Gastrocnemius medialis (tissue), 4 donors: ENCODE measurements around the gene SYNJ1.

Experiments
- POLR2A ChIP-seq, 2 donors: fragments of 450-650 bp; IDR thresholded peaks; one replicate each; pipeline ENCODE4 v1.6.1; 2017; ENCODE audit warnings: antibody characterized with exemption in 2 of 2, mild to moderate bottlenecking in 2 of 2, moderate library complexity in 2 of 2
- TF ChIP-seq, protein P1 (sequence below), 5 experiments: fragments of 450-650 bp in 3 of 5; fragments of 200-600 bp in 2 of 5; sonication (generic) in 2 of 5; IDR thresholded peaks in 4 of 5; conservative IDR thresholded peaks in 1 of 5; 1 replicate in 4 of 5; 2 replicates in 1 of 5; pipeline ENCODE4 v1.5.1; 2016 to 2019; ENCODE audit warnings: antibody characterized with exemption in 5 of 5, mild to moderate bottlenecking in 3 of 5, moderate library complexity in 3 of 5

GRCh38 chr21:32719085-32719484 is 8.7 kb downstream of the SYNJ1 start:
- TF ChIP-seq, protein P1, sequence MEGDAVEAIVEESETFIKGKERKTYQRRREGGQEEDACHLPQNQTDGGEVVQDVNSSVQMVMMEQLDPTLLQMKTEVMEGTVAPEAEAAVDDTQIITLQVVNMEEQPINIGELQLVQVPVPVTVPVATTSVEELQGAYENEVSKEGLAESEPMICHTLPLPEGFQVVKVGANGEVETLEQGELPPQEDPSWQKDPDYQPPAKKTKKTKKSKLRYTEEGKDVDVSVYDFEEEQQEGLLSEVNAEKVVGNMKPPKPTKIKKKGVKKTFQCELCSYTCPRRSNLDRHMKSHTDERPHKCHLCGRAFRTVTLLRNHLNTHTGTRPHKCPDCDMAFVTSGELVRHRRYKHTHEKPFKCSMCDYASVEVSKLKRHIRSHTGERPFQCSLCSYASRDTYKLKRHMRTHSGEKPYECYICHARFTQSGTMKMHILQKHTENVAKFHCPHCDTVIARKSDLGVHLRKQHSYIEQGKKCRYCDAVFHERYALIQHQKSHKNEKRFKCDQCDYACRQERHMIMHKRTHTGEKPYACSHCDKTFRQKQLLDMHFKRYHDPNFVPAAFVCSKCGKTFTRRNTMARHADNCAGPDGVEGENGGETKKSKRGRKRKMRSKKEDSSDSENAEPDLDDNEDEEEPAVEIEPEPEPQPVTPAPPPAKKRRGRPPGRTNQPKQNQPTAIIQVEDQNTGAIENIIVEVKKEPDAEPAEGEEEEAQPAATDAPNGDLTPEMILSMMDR (IDR thresholded peaks at IDR 0.05 in 4 of 5, conservative IDR thresholded peaks at IDR 0.05 in 1 of 5) = no peak
- TF ChIP-seq POLR2A (IDR thresholded peaks at IDR 0.05) = no peak
